Common myeloid progenitor, CD34-positive (primary cell): Measurements from ENCODE around the gene CDHR4.

Source experiments
- CTCF ChIA-PET: fragments of 350-600 bp; sonication (Branson Sonifier 250); formaldehyde crosslinking; loops from one replicate; lab custom pipeline; 2021; ENCODE audit warnings: antibody characterized with exemption; lab: Charles Lee
- POLR2A ChIA-PET: fragments of 350-600 bp; sonication (Branson Sonifier 250); formaldehyde crosslinking; loops from one replicate; lab custom pipeline; 2021; ENCODE audit warnings: antibody characterized with exemption; lab: Charles Lee
- DNase-seq, 3 donors: peaks; one replicate each; pipeline versions ENCODE4 v3.0.0 to v3.0.0-alpha.2; 2013
- H3K27ac ChIP-seq, 2 experiments: 1 replicate in 1 of 2; 2 replicates in 1 of 2; pipeline ENCODE4 v1.7.0; 2013; ENCODE audit warnings: inconsistent platforms in 2 of 2, low read length in 2 of 2, mild to moderate bottlenecking in 2 of 2, low read depth in 1 of 2, moderate library complexity in 1 of 2; ENCODE audit not compliant: severe bottlenecking in 2 of 2, insufficient read depth in 1 of 2, poor library complexity in 1 of 2
- H3K27me3 ChIP-seq, 5 experiments: replicated peaks in 2 of 5; 1 replicate in 3 of 5; 2 replicates in 2 of 5; pipeline versions ENCODE4 v1.6.1 to v1.7.0; 2013; ENCODE audit warnings: low read length in 4 of 5, mild to moderate bottlenecking in 2 of 5, moderate library complexity in 2 of 5, inconsistent platforms in 1 of 5; ENCODE audit not compliant: insufficient read depth in 5 of 5, control insufficient read depth in 4 of 5
- H3K36me3 ChIP-seq, 4 experiments: 1 replicate in 2 of 4; 2 replicates in 2 of 4; pipeline versions ENCODE4 v1.6.1 to v1.7.0; 2013; ENCODE audit warnings: low read length in 3 of 4, control low read depth in 1 of 4, mild to moderate bottlenecking in 1 of 4; ENCODE audit not compliant: control insufficient read depth in 4 of 4, insufficient read depth in 4 of 4
- H3K4me1 ChIP-seq, 4 experiments: 1 replicate in 3 of 4; 2 replicates in 1 of 4; pipeline versions ENCODE4 v1.6.1 to v1.7.1; 2013; ENCODE audit warnings: low read length in 3 of 4, mild to moderate bottlenecking in 3 of 4, control low read depth in 1 of 4, inconsistent platforms in 1 of 4, moderate library complexity in 1 of 4; ENCODE audit not compliant: control insufficient read depth in 4 of 4, insufficient read depth in 4 of 4; ENCODE audit errors: control extremely low read depth in 1 of 4
- H3K4me3 ChIP-seq, 7 experiments: 1 replicate in 4 of 7; 2 replicates in 3 of 7; pipeline versions ENCODE4 v1.5.1 to v1.7.0; 2013; ENCODE audit warnings: mild to moderate bottlenecking in 7 of 7, low read length in 6 of 7, moderate library complexity in 6 of 7, inconsistent platforms in 2 of 7, low read depth in 2 of 7, control low read depth in 1 of 7; ENCODE audit not compliant: insufficient read depth in 4 of 7, control insufficient read depth in 1 of 7; ENCODE audit errors: extremely low read depth in 1 of 7
- H3K9me3 ChIP-seq, 5 experiments: 1 replicate in 4 of 5; 2 replicates in 1 of 5; pipeline versions ENCODE4 v1.6.1 to v1.7.1; 2013; ENCODE audit warnings: low read length in 4 of 5, mild to moderate bottlenecking in 2 of 5, inconsistent platforms in 1 of 5, low read depth in 1 of 5, moderate library complexity in 1 of 5; ENCODE audit not compliant: control insufficient read depth in 4 of 5, insufficient read depth in 2 of 5; ENCODE audit errors: control extremely low read depth in 1 of 5
- WGBS: methylation state at CpG from one replicate; pipeline ENCODE4 v1.1.5; 2013; ENCODE audit not compliant: insufficient coverage; 5-methylcytosine and 5-hydroxymethylcytosine counted together

The CDHR4 gene

GRCh38 chr3:49775538-49775937 lies 24.1 kb downstream of the CDHR4 start:
- CTCF ChIA-PET = interaction anchor here (0.7 to 1.1 kb wide), 2 partner anchors 9 to 18 kb away, joined by 3 to 4 read pairs; no protein-coding TSS in a partner anchor

GRCh38 chr3:49772703-49773102 lies 27.0 kb downstream of the CDHR4 start:
- no peaks in the 10 kb centered on the region for H3K4me1 ChIP-seq
- POLR2A ChIA-PET = interaction anchor here (0.8 to 1.3 kb wide), 2 partner anchors 9 to 13 kb away, joined by 3 to 4 read pairs; partner anchors contain the start of gene IP6K1
- WGBS = 100% methylated on average over 1 of the region's 2 CpGs
- DNase-seq = no peak
- H3K9me3 ChIP-seq = no peaks in the 10 kb centered on the region
- H3K36me3 ChIP-seq = peaks cover 3 to 30% (median 17%) of the 10 kb centered on the region in 4 experiments
- H3K4me3 ChIP-seq = no peak overlapping the region
- CTCF ChIA-PET = interaction anchor here (0.9 to 2.9 kb wide), 4 partner anchors 11 to 103 kb away, joined by 3 to 12 read pairs (median 4); no protein-coding TSS in a partner anchor
- no peaks in the 10 kb centered on the region for H3K27me3 ChIP-seq
- H3K27ac ChIP-seq = no peak overlapping the region

More at GRCh38 chr3:49775538-49775937, 24.1 kb downstream of the CDHR4 start:
- POLR2A ChIA-PET = interaction anchor here (1.0 kb wide), 1 partner anchor 11 kb away, joined by 3 read pairs; the partner anchor contains the start of gene IP6K1
- Histone ChIP-seq H3K36me3 (peaks cover 5 to 37% (median 15%) of the 10 kb centered on the region in 4 experiments), H3K4me1 (peaks cover 0 to 3% (median 0%) of the 10 kb centered on the region in 4 experiments), H3K9me3 (no peaks in the 10 kb centered on the region), H3K4me3 (no peak overlapping the region), H3K27ac (no peak overlapping the region), H3K27me3 (no peaks in the 10 kb centered on the region)
- DNase-seq = no peak
- WGBS = no CpG with 5 or more reads among the region's 3 CpGs

- Histone ChIP-seq H3K27me3 (no peaks in the 10 kb centered on the region), H3K9me3 (no peaks in the 10 kb centered on the region), H3K36me3 (peaks cover 3 to 22% (median 13%) of the 10 kb centered on the region in 4 experiments), H3K27ac (no peak overlapping the region), H3K4me1 (no peaks in the 10 kb centered on the region), H3K4me3 (no peak overlapping the region)
- CTCF ChIA-PET = interaction anchor here (1.0 to 1.5 kb wide), 2 partner anchors 10 to 12 kb away, joined by 4 to 6 read pairs; no protein-coding TSS in a partner anchor
- WGBS = 100% methylated on average over 1 of the region's 1 CpG
- POLR2A ChIA-PET = interaction anchor here (0.6 to 1.3 kb wide), 2 partner anchors 14 to 23 kb away, joined by 4 read pairs; partner anchors contain the start of gene IP6K1
- no peak for DNase-seq
Observed at GRCh38 chr3:49771340-49771938, 28.2 kb downstream of the CDHR4 start.

GRCh38 chr3:49769926-49770325 lies 29.7 kb downstream of the CDHR4 start:
- H3K4me1 ChIP-seq = no peaks in the 10 kb centered on the region
- POLR2A ChIA-PET = no interaction called here
- H3K9me3 ChIP-seq = no peaks in the 10 kb centered on the region
- no peaks in the 10 kb centered on the region for H3K27me3 ChIP-seq
- CTCF ChIA-PET = interaction anchor here (1.0 kb wide), 1 partner anchor 69 kb away, joined by 3 read pairs; no protein-coding TSS in a partner anchor
- H3K27ac ChIP-seq = peak overlapping the region in 1 of 2 experiments; percentile 9
- H3K4me3 ChIP-seq = no peak overlapping the region
- peaks cover 4 to 17% (median 6%) of the 10 kb centered on the region in 4 experiments for H3K36me3 ChIP-seq
- DNase-seq = no peak

- H3K4me1 ChIP-seq = no peaks in the 10 kb centered on the region
- H3K9me3 ChIP-seq = no peaks in the 10 kb centered on the region
- no peak for DNase-seq
- WGBS = 100% methylated on average over 1 of the region's 3 CpGs
- no peak overlapping the region for H3K4me3 ChIP-seq
- H3K36me3 ChIP-seq = peaks cover 4 to 21% (median 7%) of the 10 kb centered on the region in 4 experiments
- peak overlapping the region in 1 of 2 experiments; percentile 9 for H3K27ac ChIP-seq
- CTCF ChIA-PET = interaction anchor here (1.0 to 1.5 kb wide), 2 partner anchors 12 to 68 kb away, joined by 3 read pairs; no protein-coding TSS in a partner anchor
- no peaks in the 10 kb centered on the region for H3K27me3 ChIP-seq
- POLR2A ChIA-PET = no interaction called here
Observed at GRCh38 chr3:49769286-49769915, 30.3 kb downstream of the CDHR4 start.

- H3K4me3 ChIP-seq = no peak overlapping the region
- H3K36me3 ChIP-seq = peaks cover 3 to 16% (median 9%) of the 10 kb centered on the region in 4 experiments
- CTCF ChIA-PET = no interaction called here
- no peaks in the 10 kb centered on the region for H3K9me3 ChIP-seq
- no peaks in the 10 kb centered on the region for H3K4me1 ChIP-seq
- no CpG with 5 or more reads among the region's 4 CpGs for WGBS
- no peaks in the 10 kb centered on the region for H3K27me3 ChIP-seq
- POLR2A ChIA-PET = interaction anchor here (0.5 kb wide), 1 partner anchor 25 kb away, joined by 3 read pairs; no protein-coding TSS in a partner anchor
- no peak overlapping the region for H3K27ac ChIP-seq
- no peak for DNase-seq
Observed at GRCh38 chr3:49763981-49764380, 35.7 kb downstream of the CDHR4 start.
